H1 (cell line): ENCODE data around the gene STX8. TPM values are rescaled to one million over a fixed set of nuclear protein-coding genes. Genes with fewer than 3 reads are reported as not detected.

Source experiments
- EZH2 ChIP-seq: fragments of 200-600 bp; sonication (generic); IDR thresholded peaks from 2 replicates; pipeline ENCODE4 v1.7.1; 2012; ENCODE audit warnings: low read depth, mild to moderate bottlenecking, moderate library complexity, low read length, inconsistent platforms; ENCODE audit not compliant: severe bottlenecking
- FOSL1 ChIP-seq: IDR thresholded peaks from 2 replicates; pipeline ENCODE4 v1.6.1; 2011; ENCODE audit warnings: mild to moderate bottlenecking, low read depth, low read length, moderate library complexity; ENCODE audit not compliant: insufficient read depth
- KDM1A ChIP-seq: fragments of 200-600, 300-600 bp; sonication (generic); IDR thresholded peaks from 2 replicates; pipeline ENCODE4 v1.7.1; 2016; ENCODE audit warnings: mild to moderate bottlenecking, low read length, borderline replicate concordance
- SIRT6 ChIP-seq: IDR thresholded peaks from one replicate; pipeline ENCODE4 v1.7.1; 2012; ENCODE audit warnings: low read length, inconsistent platforms
- polyA plus RNA-seq, 7 experiments: library from polyadenylated mRNA; depleted of rRNA in 3 of 7; stranded (reverse) in 5 of 7; unstranded in 2 of 7; fragments of >200 nt in 5 of 7; fragments of 200-250 nt in 2 of 7; gene quantifications; 1 replicate in 5 of 7; 2 replicates in 1 of 7; 4 replicates in 1 of 7; pipeline versions ENCODE4 v1.2.1 to v1.2.3, GENCODE V29; 2011 to 2013; ENCODE audit warnings: missing spikeins in 2 of 7, mixed read lengths in 2 of 7
- total RNA-seq: library from RNA; stranded (reverse); fragmentation: NEBNext Ultra II Directional; extraction: Animal tissue kit (Norgen Biotek cat#: 25700); gene quantifications from 2 replicates; pipeline ENCODE4 v1.2.1, GENCODE V29; 2021

Gene STX8
- total and polyA plus RNA-seq, 2 of the 8 experiments (the other 6 are each of a cell fraction or from before 2014, with no cell fraction given) = 22.8 to 42.5 TPM

- TF ChIP-seq KDM1A (no peak), SIRT6 (no peak), EZH2 (no peak), FOSL1 (no peak)
- TF ChIP-seq, all 59 proteins: peak for 0
Observed at GRCh38 chr17:9215465-9215864, 360.2 kb downstream of the STX8 start (continued).
